ENCODE results near the gene TXNRD3. TPM values are rescaled to one million over a fixed set of nuclear protein-coding genes. Genes with fewer than 3 reads are reported as not detected.

Gene TXNRD3
- total RNA-seq, 1 experiment from 2014 or later = 22.5 TPM

- no peak overlapping the region for H2AFZ ChIP-seq
- no peak for DNase-seq
- no TSS peak for BruUV-seq (replicated peaks)
- no peaks in the 10 kb centered on the region for H3K9me2 ChIP-seq (ENCODE audit: insufficient read depth)
- intact Hi-C loops (cut with micrococcal nuclease; ENCODE audit: unreplicated experiment) = no loop called here
- ChIA-PET CTCF (no interaction called here), POLR2A (ENCODE audit: unreplicated experiment) (no interaction called here)
- no peak overlapping the region for H3K4me2 ChIP-seq
- H3K79me2 ChIP-seq (ENCODE audit: low read depth) = no peaks in the 10 kb centered on the region
- no peaks in the 10 kb centered on the region for H3K4me1 ChIP-seq (replicated peaks; ENCODE audit: insufficient read depth)
- H3K27ac ChIP-seq = no peak overlapping the region
- no peak for TF ChIP-seq CTCF (conservative IDR thresholded peaks at IDR 0.05)
- peaks cover 37% of the 10 kb centered on the region for H3K27me3 ChIP-seq (ENCODE audit: insufficient read depth, low read depth)
- H4K20me1 ChIP-seq (ENCODE audit: insufficient read depth) = no peaks in the 10 kb centered on the region
- no peaks in the 10 kb centered on the region for H3K36me3 ChIP-seq (ENCODE audit: low read depth)
- H3F3A ChIP-seq (ENCODE audit: insufficient read depth, low read depth) = no peaks in the 10 kb centered on the region
- no peak overlapping the region for H3K4me3 ChIP-seq
- H3K9me3 ChIP-seq (ENCODE audit: insufficient read depth, low read depth) = no peaks in the 10 kb centered on the region
These were observed 11.2 kb upstream of the TXNRD3 start for GRCh38 chr3:126665959-126666657.

GRCh38 chr3:126665221-126665936, 10.5 kb upstream of the TXNRD3 start:
- POLR2A ChIA-PET (ENCODE audit: unreplicated experiment) = no interaction called here

GRCh38 chr3:126664591-126665214, 9.8 kb upstream of the TXNRD3 start:
- no peak overlapping the region for H3K27ac ChIP-seq
- no peaks in the 10 kb centered on the region for H3K9me3 ChIP-seq (ENCODE audit: insufficient read depth, low read depth)
- DNase-seq = no peak
- H3K36me3 ChIP-seq (ENCODE audit: low read depth) = no peaks in the 10 kb centered on the region
- CTCF ChIA-PET = no interaction called here
- no peaks in the 10 kb centered on the region for H3K4me1 ChIP-seq (replicated peaks; ENCODE audit: insufficient read depth)
- TF ChIP-seq EZH2 (IDR thresholded peaks at IDR 0.05; ENCODE audit: low read depth) = no peak
- TF ChIP-seq CTCF (conservative IDR thresholded peaks at IDR 0.05) = no peak; the same call in 1 of the 2 replicates
- no peaks in the 10 kb centered on the region for H3F3A ChIP-seq (ENCODE audit: insufficient read depth, low read depth)
- no peak overlapping the region for H3K4me2 ChIP-seq
- H4K20me1 ChIP-seq (ENCODE audit: insufficient read depth) = no peaks in the 10 kb centered on the region
- H2AFZ ChIP-seq = no peak overlapping the region
- no peaks in the 10 kb centered on the region for H3K79me2 ChIP-seq (ENCODE audit: low read depth)
- H3K4me3 ChIP-seq = no peak overlapping the region
- POLR2A ChIA-PET (ENCODE audit: unreplicated experiment) = no interaction called here
- H3K9me2 ChIP-seq (ENCODE audit: insufficient read depth) = no peaks in the 10 kb centered on the region
- intact Hi-C loops (cut with micrococcal nuclease; ENCODE audit: unreplicated experiment) = loop anchor here (5.0 kb wide), 1 partner anchor 142 kb away; the partner anchor contains the start of gene CHST13
- no TSS peak for BruUV-seq (replicated peaks)
- peaks cover 49% of the 10 kb centered on the region for H3K27me3 ChIP-seq (ENCODE audit: insufficient read depth, low read depth)

More at GRCh38 chr3:126665221-126665936, 10.5 kb upstream of the TXNRD3 start:
- Histone ChIP-seq H3K9me3 (ENCODE audit: insufficient read depth, low read depth) (no peaks in the 10 kb centered on the region), H3K79me2 (ENCODE audit: low read depth) (no peaks in the 10 kb centered on the region), H3K27me3 (ENCODE audit: insufficient read depth, low read depth) (peaks cover 43% of the 10 kb centered on the region), H3F3A (ENCODE audit: insufficient read depth, low read depth) (no peaks in the 10 kb centered on the region), H3K4me3 (no peak overlapping the region), H3K36me3 (ENCODE audit: low read depth) (no peaks in the 10 kb centered on the region), H3K27ac (no peak overlapping the region), H3K4me1 (replicated peaks; ENCODE audit: insufficient read depth) (no peaks in the 10 kb centered on the region), H4K20me1 (ENCODE audit: insufficient read depth) (no peaks in the 10 kb centered on the region), H3K4me2 (no peak overlapping the region), H2AFZ (no peak overlapping the region), H3K9me2 (ENCODE audit: insufficient read depth) (no peaks in the 10 kb centered on the region)
- CTCF ChIA-PET = no interaction called here
- BruUV-seq (replicated peaks) = no TSS peak
- no peak for DNase-seq
- TF ChIP-seq EZH2 (IDR thresholded peaks at IDR 0.05; ENCODE audit: low read depth) (no peak), CTCF (conservative IDR thresholded peaks at IDR 0.05) (no peak)
- intact Hi-C loops (cut with micrococcal nuclease; ENCODE audit: unreplicated experiment) = no loop called here

All from PC-9 (cell line).